Uterus (tissue), 2 donors: Measurements from ENCODE around the gene NEUROD2.

Experiments
- CTCF ChIP-seq, 4 experiments: fragments of 200-600 bp in 2 of 4; fragments of 450-650 bp in 2 of 4; sonication (generic) in 2 of 4; IDR thresholded peaks; one replicate each; pipeline ENCODE4 v1.5.1; 2016 to 2019; ENCODE audit warnings: antibody characterized with exemption in 4 of 4, mild to moderate bottlenecking in 2 of 4, moderate library complexity in 1 of 4
- POLR2A ChIP-seq, 2 donors: fragments of 450-650 bp; IDR thresholded peaks; one replicate each; pipeline ENCODE4 v1.6.1; 2016; ENCODE audit warnings: antibody characterized with exemption in 2 of 2, mild to moderate bottlenecking in 1 of 2, moderate library complexity in 1 of 2

GRCh38 chr17:39572121-39572520 is 35.6 kb downstream of the NEUROD2 start:
- TF ChIP-seq CTCF (IDR thresholded peaks at IDR 0.05) (no peak), POLR2A (IDR thresholded peaks at IDR 0.05) (no peak)
